Measurements from ENCODE around the gene PLEKHG3.

The PLEKHG3 gene

GRCh38 chr14:64700290-64700689 is 3.9 kb upstream of the PLEKHG3 start:
- Histone ChIP-seq H3K4me3 (ENCODE audit: low read depth, low read length) (no peak overlapping the region), H3K9me3 (ENCODE audit: control insufficient read depth, insufficient read depth, low read length) (no peaks in the 10 kb centered on the region), H3K9ac (ENCODE audit: low read depth, low read length) (no peak overlapping the region), H3K4me1 (ENCODE audit: control insufficient read depth, insufficient read depth, low read length) (peaks cover 47% of the 10 kb centered on the region), H3K36me3 (ENCODE audit: control insufficient read depth, insufficient read depth, low read length) (no peaks in the 10 kb centered on the region), H3K27me3 (ENCODE audit: control insufficient read depth, insufficient read depth, low read length) (peaks cover 4% of the 10 kb centered on the region; the same call in 1 of the 2 replicates), H3K27ac (ENCODE audit: low read depth, low read length) (no peak overlapping the region)

- Histone ChIP-seq H3K9ac (ENCODE audit: low read depth, low read length) (no peak overlapping the region), H3K4me1 (ENCODE audit: control insufficient read depth, insufficient read depth, low read length) (peaks cover 53% of the 10 kb centered on the region), H3K27ac (ENCODE audit: low read depth, low read length) (peak overlapping the region; percentile 92), H3K36me3 (ENCODE audit: control insufficient read depth, insufficient read depth, low read length) (no peaks in the 10 kb centered on the region), H3K9me3 (ENCODE audit: control insufficient read depth, insufficient read depth, low read length) (no peaks in the 10 kb centered on the region), H3K27me3 (ENCODE audit: control insufficient read depth, insufficient read depth, low read length) (peaks cover 9% of the 10 kb centered on the region; the same call in 1 of the 2 replicates), H3K4me3 (ENCODE audit: low read depth, low read length) (no peak overlapping the region)
Measured at GRCh38 chr14:64700894-64701293, 3.3 kb upstream of the PLEKHG3 start.

- H3K9me3 ChIP-seq (ENCODE audit: control insufficient read depth, insufficient read depth, low read length) = no peaks in the 10 kb centered on the region
- H3K27ac ChIP-seq (ENCODE audit: low read depth, low read length) = peak overlapping the region; percentile 92
- H3K9ac ChIP-seq (ENCODE audit: low read depth, low read length) = no peak overlapping the region
- H3K4me3 ChIP-seq (ENCODE audit: low read depth, low read length) = peak overlapping the region; percentile 19
- peaks cover 61% of the 10 kb centered on the region for H3K4me1 ChIP-seq (ENCODE audit: control insufficient read depth, insufficient read depth, low read length)
- H3K27me3 ChIP-seq (ENCODE audit: control insufficient read depth, insufficient read depth, low read length) = peaks cover 9% of the 10 kb centered on the region; the same call in 1 of the 2 replicates
- no peaks in the 10 kb centered on the region for H3K36me3 ChIP-seq (ENCODE audit: control insufficient read depth, insufficient read depth, low read length)
Measured at GRCh38 chr14:64701660-64702059, 2.6 kb upstream of the PLEKHG3 start.

GRCh38 chr14:64702493-64703394 is 1.5 kb upstream of the PLEKHG3 start:
- Histone ChIP-seq H3K9ac (ENCODE audit: low read depth, low read length) (no peak overlapping the region), H3K4me3 (ENCODE audit: low read depth, low read length) (peak overlapping the region; percentile 81), H3K27ac (ENCODE audit: low read depth, low read length) (peak overlapping the region; percentile 86), H3K36me3 (ENCODE audit: control insufficient read depth, insufficient read depth, low read length) (no peaks in the 10 kb centered on the region), H3K4me1 (ENCODE audit: control insufficient read depth, insufficient read depth, low read length) (peaks cover 71% of the 10 kb centered on the region), H3K27me3 (ENCODE audit: control insufficient read depth, insufficient read depth, low read length) (peaks cover 9% of the 10 kb centered on the region), H3K9me3 (ENCODE audit: control insufficient read depth, insufficient read depth, low read length) (no peaks in the 10 kb centered on the region)

DNA sequence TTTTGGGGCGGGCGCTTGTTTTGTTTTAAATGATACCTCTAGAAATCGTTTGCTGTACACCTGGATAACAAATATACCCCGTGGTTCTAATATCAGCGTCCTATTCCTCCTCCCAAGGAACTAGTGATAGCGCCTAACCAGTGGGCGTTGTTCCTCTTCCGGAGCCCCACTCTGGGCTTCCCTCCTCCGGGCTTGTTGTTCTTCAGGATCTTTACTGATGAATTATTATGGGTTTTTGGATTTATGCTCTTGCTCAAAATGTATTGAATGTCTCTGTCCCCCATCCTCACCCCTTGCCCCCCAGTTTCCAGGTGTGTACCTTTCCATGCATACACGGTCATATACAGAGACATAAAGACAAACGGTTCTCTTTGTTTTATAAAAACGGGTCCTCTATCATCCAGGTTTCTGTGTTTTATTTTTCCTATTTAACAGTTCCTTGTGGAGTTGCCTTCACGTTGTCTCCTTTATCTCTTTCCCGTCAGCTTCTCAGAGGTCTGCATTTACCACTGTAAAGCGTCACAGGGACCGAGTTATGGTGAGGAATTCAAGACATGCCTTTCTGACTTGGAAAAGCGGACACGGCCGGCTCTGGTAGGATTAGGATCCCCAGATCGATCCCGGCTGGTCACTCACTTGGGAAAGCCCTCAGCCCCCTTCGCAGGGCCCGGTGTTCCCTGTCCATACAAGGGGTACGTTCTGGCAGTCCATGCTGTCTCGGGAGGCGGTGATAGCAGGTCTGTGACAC is 655 bp upstream of the PLEKHG3 start:
- H3K27me3 ChIP-seq (ENCODE audit: control insufficient read depth, insufficient read depth, low read length) = peaks cover 9% of the 10 kb centered on the region
- no peaks in the 10 kb centered on the region for H3K36me3 ChIP-seq (ENCODE audit: control insufficient read depth, insufficient read depth, low read length)
- peak overlapping the region; percentile 81 for H3K9ac ChIP-seq (ENCODE audit: low read depth, low read length)
- H3K4me1 ChIP-seq (ENCODE audit: control insufficient read depth, insufficient read depth, low read length) = peaks cover 71% of the 10 kb centered on the region
- H3K27ac ChIP-seq (ENCODE audit: low read depth, low read length) = peak overlapping the region; percentile 86
- no peaks in the 10 kb centered on the region for H3K9me3 ChIP-seq (ENCODE audit: control insufficient read depth, insufficient read depth, low read length)
- peak overlapping the region; percentile 81 for H3K4me3 ChIP-seq (ENCODE audit: low read depth, low read length)

GRCh38 chr14:64704743-64705380 is 638 bp downstream of the PLEKHG3 start:
- Histone ChIP-seq H3K36me3 (ENCODE audit: control insufficient read depth, insufficient read depth, low read length) (0 out of 2 replicates have a peak, but pooled peaks cover 1% of the 10 kb centered on the region), H3K9ac (ENCODE audit: low read depth, low read length) (peak overlapping the region; percentile 60), H3K9me3 (ENCODE audit: control insufficient read depth, insufficient read depth, low read length) (no peaks in the 10 kb centered on the region), H3K27ac (ENCODE audit: low read depth, low read length) (peak overlapping the region; percentile 86), H3K4me1 (ENCODE audit: control insufficient read depth, insufficient read depth, low read length) (peaks cover 75% of the 10 kb centered on the region), H3K4me3 (ENCODE audit: low read depth, low read length) (peak overlapping the region; percentile 81), H3K27me3 (ENCODE audit: control insufficient read depth, insufficient read depth, low read length) (peaks cover 9% of the 10 kb centered on the region)

GRCh38 chr14:64705381-64706118 is 1.3 kb downstream of the PLEKHG3 start:
- Histone ChIP-seq H3K27ac (ENCODE audit: low read depth, low read length) (peak overlapping the region; percentile 53), H3K9ac (ENCODE audit: low read depth, low read length) (peak overlapping the region; percentile 60; the same call in 1 of the 2 replicates), H3K4me3 (ENCODE audit: low read depth, low read length) (peak overlapping the region; percentile 81), H3K9me3 (ENCODE audit: control insufficient read depth, insufficient read depth, low read length) (no peaks in the 10 kb centered on the region), H3K4me1 (ENCODE audit: control insufficient read depth, insufficient read depth, low read length) (peaks cover 71% of the 10 kb centered on the region), H3K36me3 (ENCODE audit: control insufficient read depth, insufficient read depth, low read length) (0 out of 2 replicates have a peak, but pooled peaks cover 3% of the 10 kb centered on the region), H3K27me3 (ENCODE audit: control insufficient read depth, insufficient read depth, low read length) (peaks cover 9% of the 10 kb centered on the region)

DNA sequence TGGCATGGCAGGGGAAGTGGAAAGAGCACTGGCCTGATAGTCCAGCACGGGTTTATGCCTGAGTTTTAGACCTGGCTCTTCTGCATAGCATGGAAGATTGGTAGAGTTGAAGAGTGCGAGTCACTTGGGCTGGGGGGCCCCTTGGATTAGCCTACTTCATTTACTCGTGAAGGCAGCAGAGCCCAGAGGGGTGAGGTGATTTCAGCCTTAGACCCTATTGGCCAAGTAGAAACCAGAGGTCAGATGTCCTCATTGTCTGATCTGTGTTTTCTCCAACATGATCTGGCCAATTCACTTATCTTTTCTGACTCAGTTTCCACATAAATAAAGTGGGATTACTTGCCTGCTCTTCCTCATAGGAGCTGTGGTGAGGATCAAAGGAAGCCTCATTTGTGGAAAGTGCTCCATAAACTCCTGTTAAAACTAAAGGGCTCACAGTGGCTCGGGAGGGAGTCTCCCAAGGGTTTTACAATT is 1.9 kb downstream of the PLEKHG3 start:
- Histone ChIP-seq H3K9ac (ENCODE audit: low read depth, low read length) (no peak overlapping the region), H3K4me1 (ENCODE audit: control insufficient read depth, insufficient read depth, low read length) (peaks cover 65% of the 10 kb centered on the region), H3K36me3 (ENCODE audit: control insufficient read depth, insufficient read depth, low read length) (0 out of 2 replicates have a peak, but pooled peaks cover 3% of the 10 kb centered on the region), H3K27me3 (ENCODE audit: control insufficient read depth, insufficient read depth, low read length) (peaks cover 9% of the 10 kb centered on the region), H3K4me3 (ENCODE audit: low read depth, low read length) (peak overlapping the region; percentile 81), H3K27ac (ENCODE audit: low read depth, low read length) (peak overlapping the region; percentile 53), H3K9me3 (ENCODE audit: control insufficient read depth, insufficient read depth, low read length) (no peaks in the 10 kb centered on the region)

DNA sequence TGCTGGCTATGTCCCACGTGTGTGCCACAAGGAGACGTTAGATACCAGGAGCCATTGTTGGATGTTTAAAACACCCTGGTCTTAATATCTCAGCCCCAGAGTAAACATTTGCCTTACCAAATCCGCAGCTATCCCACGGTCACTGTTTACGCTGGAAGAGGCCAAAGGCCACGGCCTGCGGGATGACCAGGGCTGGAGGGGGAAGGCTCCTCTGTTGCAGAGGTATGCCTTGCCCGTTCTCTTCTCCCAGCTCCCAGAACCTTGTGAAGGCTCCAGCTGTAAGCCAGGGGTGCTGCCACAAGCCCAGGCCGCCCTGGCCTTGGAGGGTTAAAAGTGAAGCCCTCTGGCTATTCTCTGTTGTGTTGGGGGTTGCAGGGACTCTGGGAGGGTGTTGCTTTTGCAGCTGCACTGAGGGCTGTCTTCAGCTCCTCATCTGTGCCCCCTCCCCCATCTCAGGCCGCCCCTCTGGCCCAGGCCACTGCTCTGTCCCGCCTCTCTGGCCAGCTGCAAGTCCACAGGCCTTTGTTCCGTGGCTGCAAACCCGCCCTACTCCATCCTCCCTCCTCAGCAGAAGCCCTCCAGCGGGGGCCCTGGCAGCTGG is 2.5 kb downstream of the PLEKHG3 start:
- H3K4me1 ChIP-seq (ENCODE audit: control insufficient read depth, insufficient read depth, low read length) = peaks cover 59% of the 10 kb centered on the region
- 0 out of 2 replicates have a peak, but pooled peaks cover 3% of the 10 kb centered on the region for H3K36me3 ChIP-seq (ENCODE audit: control insufficient read depth, insufficient read depth, low read length)
- peak overlapping the region; percentile 53 for H3K27ac ChIP-seq (ENCODE audit: low read depth, low read length)

More for the DNA sequence above, 2.5 kb downstream of the PLEKHG3 start:
- no peaks in the 10 kb centered on the region for H3K9me3 ChIP-seq (ENCODE audit: control insufficient read depth, insufficient read depth, low read length)
- no peak overlapping the region for H3K9ac ChIP-seq (ENCODE audit: low read depth, low read length)
- peak overlapping the region; percentile 81 for H3K4me3 ChIP-seq (ENCODE audit: low read depth, low read length)
- peaks cover 9% of the 10 kb centered on the region for H3K27me3 ChIP-seq (ENCODE audit: control insufficient read depth, insufficient read depth, low read length)
